ENCODE measurements around the gene SLC39A11.
A peak's percentile ranks its signal among the peaks of the same experiment; 100 is the strongest.

SLC39A11 gene

DNA sequence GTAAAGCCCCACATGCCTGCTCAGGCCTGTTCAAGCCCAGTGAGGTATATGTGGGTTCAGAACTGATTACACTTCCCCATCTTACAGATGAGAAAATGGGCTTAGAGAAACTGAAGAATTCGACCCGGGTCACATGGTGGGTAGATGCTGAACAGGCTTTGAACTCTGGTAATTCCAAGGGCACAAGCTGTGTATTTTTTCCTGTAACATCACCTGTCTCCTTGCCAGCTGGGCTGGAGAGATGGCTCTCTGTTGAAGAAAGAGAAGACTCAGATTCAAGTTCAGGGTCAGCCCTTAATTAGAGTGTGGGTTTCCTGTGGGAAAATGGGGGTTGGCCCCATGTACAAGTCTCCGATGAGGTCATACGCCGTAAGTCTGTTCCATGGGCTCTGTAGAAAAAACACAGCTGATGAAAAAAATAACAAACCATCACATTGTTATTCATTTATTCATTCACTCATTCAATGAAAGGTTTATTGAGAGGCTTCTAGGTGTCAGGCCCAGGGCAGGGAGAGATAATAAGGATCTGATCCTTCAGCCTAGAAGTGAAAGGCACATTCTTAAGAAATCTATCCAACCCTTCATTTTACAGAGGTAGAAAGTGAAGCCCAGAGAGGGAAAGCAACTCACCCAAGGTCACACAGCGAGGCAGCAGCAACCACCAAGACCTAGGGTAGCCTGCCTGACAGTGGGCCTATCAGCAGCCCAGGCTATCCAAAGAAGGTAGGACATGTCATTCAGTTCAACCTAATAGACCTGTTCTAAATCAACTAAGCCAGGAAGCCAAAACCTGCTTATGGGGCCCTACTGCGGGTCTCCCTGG lies 488.9 kb downstream of the SLC39A11 start:
- Histone ChIP-seq H3K27ac (replicated peaks) (no peak overlapping the region), H3K4me3 (replicated peaks; ENCODE audit: insufficient read depth, low read length) (no peak overlapping the region), H3K27me3 (ENCODE audit: insufficient read depth, poor library complexity, severe bottlenecking) (no peaks in the 10 kb centered on the region)
- TF ChIP-seq SPI1 (IDR thresholded peaks at IDR 0.05; ENCODE audit: borderline replicate concordance, low read depth): 0 out of 2 replicates have a peak, but pooled peaks have one; percentile 1
- TF ChIP-seq, protein P1, sequence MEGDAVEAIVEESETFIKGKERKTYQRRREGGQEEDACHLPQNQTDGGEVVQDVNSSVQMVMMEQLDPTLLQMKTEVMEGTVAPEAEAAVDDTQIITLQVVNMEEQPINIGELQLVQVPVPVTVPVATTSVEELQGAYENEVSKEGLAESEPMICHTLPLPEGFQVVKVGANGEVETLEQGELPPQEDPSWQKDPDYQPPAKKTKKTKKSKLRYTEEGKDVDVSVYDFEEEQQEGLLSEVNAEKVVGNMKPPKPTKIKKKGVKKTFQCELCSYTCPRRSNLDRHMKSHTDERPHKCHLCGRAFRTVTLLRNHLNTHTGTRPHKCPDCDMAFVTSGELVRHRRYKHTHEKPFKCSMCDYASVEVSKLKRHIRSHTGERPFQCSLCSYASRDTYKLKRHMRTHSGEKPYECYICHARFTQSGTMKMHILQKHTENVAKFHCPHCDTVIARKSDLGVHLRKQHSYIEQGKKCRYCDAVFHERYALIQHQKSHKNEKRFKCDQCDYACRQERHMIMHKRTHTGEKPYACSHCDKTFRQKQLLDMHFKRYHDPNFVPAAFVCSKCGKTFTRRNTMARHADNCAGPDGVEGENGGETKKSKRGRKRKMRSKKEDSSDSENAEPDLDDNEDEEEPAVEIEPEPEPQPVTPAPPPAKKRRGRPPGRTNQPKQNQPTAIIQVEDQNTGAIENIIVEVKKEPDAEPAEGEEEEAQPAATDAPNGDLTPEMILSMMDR (IDR thresholded peaks at IDR 0.05; ENCODE audit: insufficient read depth, low read length): no peak
- no peak for DNase-seq (ENCODE audit: low read depth in 1 of 2, low spot score in 1 of 2)

DNA sequence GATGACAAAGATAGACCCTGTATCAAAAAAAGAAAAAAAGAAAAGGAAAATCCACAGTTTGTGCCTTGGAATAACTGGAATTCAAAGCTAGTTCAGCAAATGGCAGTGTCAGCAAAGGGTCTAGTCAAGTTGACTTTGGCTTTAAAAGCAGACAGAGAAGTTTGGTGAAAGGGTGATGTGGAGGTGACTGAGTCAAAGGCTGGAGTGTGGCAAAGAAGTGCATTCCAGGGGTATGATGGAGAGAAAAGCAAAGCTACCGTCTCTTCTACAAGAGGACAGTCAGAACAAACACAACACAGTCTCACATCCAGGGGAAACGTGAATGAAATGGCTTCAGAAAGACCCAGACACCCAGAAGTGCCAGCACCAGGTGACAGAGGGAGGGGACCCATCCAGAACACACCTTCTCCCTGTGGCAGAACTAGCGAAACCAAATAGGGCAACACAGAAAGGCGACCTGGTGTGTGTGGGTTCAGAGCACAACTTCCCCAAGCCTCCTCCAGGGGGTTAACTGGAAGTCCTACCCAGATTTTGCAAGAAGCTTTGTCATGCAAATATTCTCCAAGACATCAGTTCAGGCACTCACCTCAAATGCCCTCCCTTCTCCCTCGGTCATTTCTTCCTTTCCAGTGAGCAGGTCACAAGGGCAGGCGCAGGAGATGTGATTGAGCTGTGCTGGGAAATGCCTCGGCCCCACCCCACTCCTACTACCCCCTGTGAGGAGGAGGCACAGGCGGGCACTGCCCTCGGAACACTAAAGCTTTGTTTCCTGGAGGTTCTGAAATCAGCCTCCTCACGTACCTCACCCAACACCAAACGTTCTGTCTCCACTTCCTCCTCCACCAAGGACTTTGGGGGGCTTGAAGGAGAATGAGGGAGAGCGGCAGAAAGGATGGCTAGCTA lies 489.7 kb downstream of the SLC39A11 start:
- Histone ChIP-seq H3K4me3 (replicated peaks; ENCODE audit: insufficient read depth, low read length) (no peak overlapping the region), H3K27ac (replicated peaks) (no peak overlapping the region), H3K27me3 (ENCODE audit: insufficient read depth, poor library complexity, severe bottlenecking) (no peaks in the 10 kb centered on the region)
- peak; percentile 8 to 63 for DNase-seq (ENCODE audit: low read depth in 1 of 2, low spot score in 1 of 2)
- TF ChIP-seq, protein P2, sequence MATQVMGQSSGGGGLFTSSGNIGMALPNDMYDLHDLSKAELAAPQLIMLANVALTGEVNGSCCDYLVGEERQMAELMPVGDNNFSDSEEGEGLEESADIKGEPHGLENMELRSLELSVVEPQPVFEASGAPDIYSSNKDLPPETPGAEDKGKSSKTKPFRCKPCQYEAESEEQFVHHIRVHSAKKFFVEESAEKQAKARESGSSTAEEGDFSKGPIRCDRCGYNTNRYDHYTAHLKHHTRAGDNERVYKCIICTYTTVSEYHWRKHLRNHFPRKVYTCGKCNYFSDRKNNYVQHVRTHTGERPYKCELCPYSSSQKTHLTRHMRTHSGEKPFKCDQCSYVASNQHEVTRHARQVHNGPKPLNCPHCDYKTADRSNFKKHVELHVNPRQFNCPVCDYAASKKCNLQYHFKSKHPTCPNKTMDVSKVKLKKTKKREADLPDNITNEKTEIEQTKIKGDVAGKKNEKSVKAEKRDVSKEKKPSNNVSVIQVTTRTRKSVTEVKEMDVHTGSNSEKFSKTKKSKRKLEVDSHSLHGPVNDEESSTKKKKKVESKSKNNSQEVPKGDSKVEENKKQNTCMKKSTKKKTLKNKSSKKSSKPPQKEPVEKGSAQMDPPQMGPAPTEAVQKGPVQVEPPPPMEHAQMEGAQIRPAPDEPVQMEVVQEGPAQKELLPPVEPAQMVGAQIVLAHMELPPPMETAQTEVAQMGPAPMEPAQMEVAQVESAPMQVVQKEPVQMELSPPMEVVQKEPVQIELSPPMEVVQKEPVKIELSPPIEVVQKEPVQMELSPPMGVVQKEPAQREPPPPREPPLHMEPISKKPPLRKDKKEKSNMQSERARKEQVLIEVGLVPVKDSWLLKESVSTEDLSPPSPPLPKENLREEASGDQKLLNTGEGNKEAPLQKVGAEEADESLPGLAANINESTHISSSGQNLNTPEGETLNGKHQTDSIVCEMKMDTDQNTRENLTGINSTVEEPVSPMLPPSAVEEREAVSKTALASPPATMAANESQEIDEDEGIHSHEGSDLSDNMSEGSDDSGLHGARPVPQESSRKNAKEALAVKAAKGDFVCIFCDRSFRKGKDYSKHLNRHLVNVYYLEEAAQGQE (IDR thresholded peaks at IDR 0.05; ENCODE audit: insufficient replicate concordance, low read depth): no peak
- TF ChIP-seq, protein P1 (IDR thresholded peaks at IDR 0.05; ENCODE audit: insufficient read depth, low read length): peak; percentile 16
- TF ChIP-seq GABPA (IDR thresholded peaks at IDR 0.05; ENCODE audit: low read depth): no peak

DNA sequence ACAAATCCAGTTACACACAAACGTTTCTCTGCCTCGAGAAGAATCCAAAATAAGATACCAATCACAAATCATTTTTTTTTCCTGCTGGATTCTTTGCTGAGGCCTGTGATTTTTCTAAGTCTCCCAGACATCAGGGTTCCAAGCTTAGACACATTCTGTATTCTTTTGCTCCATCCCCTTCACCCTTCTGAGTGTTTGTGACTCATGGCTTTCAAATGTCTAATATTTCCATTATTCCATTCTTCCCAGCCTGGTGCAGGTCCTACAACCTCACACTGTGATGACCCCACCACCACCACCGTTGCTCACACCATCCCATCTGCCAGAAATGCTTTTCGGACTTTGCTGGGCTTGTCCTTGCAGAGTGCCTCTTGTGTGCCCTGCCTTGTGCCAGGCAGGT lies 491.6 kb downstream of the SLC39A11 start:
- no peak for DNase-seq (ENCODE audit: low read depth in 1 of 2, low spot score in 1 of 2)

More for the DNA sequence above, 491.6 kb downstream of the SLC39A11 start:
- TF ChIP-seq, protein P1 (IDR thresholded peaks at IDR 0.05; ENCODE audit: insufficient read depth, low read length): no peak
- TF ChIP-seq, protein P2 (IDR thresholded peaks at IDR 0.05; ENCODE audit: insufficient replicate concordance, low read depth): no peak
- TF ChIP-seq SPI1 (IDR thresholded peaks at IDR 0.05; ENCODE audit: borderline replicate concordance, low read depth) (no peak), GABPA (IDR thresholded peaks at IDR 0.05; ENCODE audit: low read depth) (no peak), POLR2AphosphoS5 (IDR thresholded peaks at IDR 0.05; ENCODE audit: low read depth) (no peak)
- no peak overlapping the region for H3K27ac ChIP-seq (replicated peaks)
- H3K4me3 ChIP-seq (replicated peaks; ENCODE audit: insufficient read depth, low read length): no peak overlapping the region
- no peaks in the 10 kb centered on the region for H3K27me3 ChIP-seq (ENCODE audit: insufficient read depth, poor library complexity, severe bottlenecking)

Measured in HL-60 (cell line).